ENCODE results near the gene DOCK1. TPM values are rescaled to one million over a fixed set of nuclear protein-coding genes. Genes with fewer than 3 reads are reported as not detected.

The DOCK1 gene
- total RNA-seq, 4 donors from 2014 or later: 50.8 to 59.0 (median 53.6) TPM

DNA sequence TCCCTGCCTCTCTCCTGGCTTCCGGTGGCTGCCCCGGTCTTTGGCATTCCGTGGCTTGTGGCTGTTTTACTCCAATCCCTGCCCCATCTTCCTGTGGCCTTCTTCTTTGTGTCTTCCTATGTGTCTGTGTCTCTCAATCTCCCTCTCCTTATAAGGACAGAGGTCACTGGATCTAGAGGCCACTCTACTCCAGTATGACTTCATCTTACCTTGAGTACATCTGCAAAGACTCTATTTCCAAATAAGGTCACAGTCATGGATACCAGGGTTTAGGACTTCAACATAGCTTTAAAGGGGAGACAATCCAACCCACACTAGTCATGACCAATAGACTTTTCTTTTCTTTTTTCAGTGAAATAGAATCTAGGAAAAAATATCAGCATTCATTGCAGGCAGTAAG is 444.5 kb downstream of the DOCK1 start:
- TF ChIP-seq EP300 (IDR thresholded peaks at IDR 0.05) (no peak), POLR2AphosphoS5 (IDR thresholded peaks at IDR 0.05) (no peak), POLR2A (IDR thresholded peaks at IDR 0.05) (no peak)
- TF ChIP-seq, protein P1, sequence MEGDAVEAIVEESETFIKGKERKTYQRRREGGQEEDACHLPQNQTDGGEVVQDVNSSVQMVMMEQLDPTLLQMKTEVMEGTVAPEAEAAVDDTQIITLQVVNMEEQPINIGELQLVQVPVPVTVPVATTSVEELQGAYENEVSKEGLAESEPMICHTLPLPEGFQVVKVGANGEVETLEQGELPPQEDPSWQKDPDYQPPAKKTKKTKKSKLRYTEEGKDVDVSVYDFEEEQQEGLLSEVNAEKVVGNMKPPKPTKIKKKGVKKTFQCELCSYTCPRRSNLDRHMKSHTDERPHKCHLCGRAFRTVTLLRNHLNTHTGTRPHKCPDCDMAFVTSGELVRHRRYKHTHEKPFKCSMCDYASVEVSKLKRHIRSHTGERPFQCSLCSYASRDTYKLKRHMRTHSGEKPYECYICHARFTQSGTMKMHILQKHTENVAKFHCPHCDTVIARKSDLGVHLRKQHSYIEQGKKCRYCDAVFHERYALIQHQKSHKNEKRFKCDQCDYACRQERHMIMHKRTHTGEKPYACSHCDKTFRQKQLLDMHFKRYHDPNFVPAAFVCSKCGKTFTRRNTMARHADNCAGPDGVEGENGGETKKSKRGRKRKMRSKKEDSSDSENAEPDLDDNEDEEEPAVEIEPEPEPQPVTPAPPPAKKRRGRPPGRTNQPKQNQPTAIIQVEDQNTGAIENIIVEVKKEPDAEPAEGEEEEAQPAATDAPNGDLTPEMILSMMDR (IDR thresholded peaks at IDR 0.05): no peak
- peaks cover 0 to 28% of the 10 kb centered on the region in 2 donors for H3K36me3 ChIP-seq
- WGBS, 2 donors (ENCODE audit: low coverage in 1 of 2): 92% methylated on average over 2 of the region's 3 CpGs; no CpG with 5 or more reads in 1 of the 2 donors

DNA sequence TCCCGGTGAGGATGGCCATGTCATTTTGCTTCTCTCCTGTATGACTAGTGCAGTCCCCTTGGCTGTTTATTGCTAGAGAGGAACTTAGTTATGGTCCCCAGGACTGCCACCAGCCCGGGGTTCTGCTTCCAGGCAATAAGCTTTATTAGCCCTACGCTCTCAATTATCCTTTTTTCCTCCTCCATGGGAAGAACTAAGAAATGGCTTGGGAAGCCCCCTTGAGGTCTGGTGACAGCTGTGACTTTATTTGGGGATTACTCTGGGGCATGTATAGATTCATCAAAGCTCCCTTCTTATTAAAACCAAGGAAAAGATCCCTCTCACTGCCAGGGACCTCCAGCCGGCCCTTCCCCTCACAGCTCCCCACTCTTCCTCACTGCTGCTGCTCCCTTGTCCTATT is 446.3 kb downstream of the DOCK1 start:
- Histone ChIP-seq H3K4me3 (no peak overlapping the region), H3K9me3 (no peaks in the 10 kb centered on the region), H3K36me3 (peaks cover 0 to 23% of the 10 kb centered on the region in 2 donors), H3K27ac (no peak overlapping the region), H3K27me3 (no peaks in the 10 kb centered on the region), H3K4me1 (no peaks in the 10 kb centered on the region)
- 88% methylated on average over 4 of the region's 4 CpGs; no CpG with 5 or more reads in 1 of the 2 donors for WGBS, 2 donors (ENCODE audit: low coverage in 1 of 2)
- TF ChIP-seq POLR2A (IDR thresholded peaks at IDR 0.05): no peak
- no peak for TF ChIP-seq EP300 (IDR thresholded peaks at IDR 0.05)
- no peak for ATAC-seq

More for the DNA sequence above, 444.5 kb downstream of the DOCK1 start:
- no peaks in the 10 kb centered on the region for H3K9me3 ChIP-seq
- no peak for ATAC-seq
- H3K27ac ChIP-seq: no peak overlapping the region
- no peak overlapping the region for H3K4me3 ChIP-seq
- H3K27me3 ChIP-seq: no peaks in the 10 kb centered on the region
- H3K4me1 ChIP-seq: no peaks in the 10 kb centered on the region

DNA sequence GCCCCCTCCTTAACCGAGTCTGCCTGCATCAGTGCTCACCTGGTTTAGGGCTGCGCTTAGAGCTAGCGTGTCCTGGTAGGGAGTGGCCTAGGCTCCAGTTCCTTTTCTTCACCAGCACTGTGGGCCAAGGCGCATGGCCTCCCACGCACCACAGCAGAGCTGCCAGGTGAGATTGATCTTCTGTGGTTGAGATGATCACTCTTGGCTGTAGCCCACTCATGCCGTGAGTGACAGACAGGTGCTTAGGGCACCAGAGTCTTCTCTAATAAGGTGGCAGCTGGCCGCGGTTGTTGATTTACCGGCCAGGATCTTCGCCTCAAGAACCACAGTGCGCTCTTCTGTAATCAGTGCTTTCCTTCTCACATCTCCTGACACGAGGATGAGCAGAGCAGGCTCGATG is 448.3 kb downstream of the DOCK1 start:
- Histone ChIP-seq H3K9me3 (no peaks in the 10 kb centered on the region), H3K27ac (no peak overlapping the region), H3K4me3 (no peak overlapping the region), H3K4me1 (no peaks in the 10 kb centered on the region), H3K27me3 (no peaks in the 10 kb centered on the region), H3K36me3 (peaks cover 0 to 22% of the 10 kb centered on the region in 2 donors)
- TF ChIP-seq, protein P1 (IDR thresholded peaks at IDR 0.05): no peak
- 73% methylated on average over 5 of the region's 13 CpGs; no CpG with 5 or more reads in 1 of the 2 donors for WGBS, 2 donors (ENCODE audit: low coverage in 1 of 2)
- no peak for ATAC-seq

DNA sequence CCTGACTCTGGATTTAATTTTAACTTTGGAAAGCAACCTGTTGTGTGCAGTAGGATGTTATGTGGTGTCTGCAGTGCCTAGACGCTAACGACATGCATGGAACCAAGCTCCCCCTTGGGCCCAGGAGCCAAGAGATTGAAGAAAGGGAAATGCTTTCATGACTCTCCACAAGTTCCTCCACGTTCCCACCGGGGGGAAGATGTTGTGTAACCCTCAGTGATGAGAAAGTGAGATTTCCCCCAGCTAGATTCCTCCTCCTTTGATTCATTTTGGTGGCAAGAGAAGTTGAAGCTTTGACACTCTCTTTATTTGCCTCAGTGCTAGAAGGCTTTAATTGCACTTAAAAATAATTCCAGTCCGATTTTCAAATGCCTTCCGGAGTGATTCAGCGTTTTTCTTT is 449.0 kb downstream of the DOCK1 start:
- Histone ChIP-seq H3K27me3 (no peaks in the 10 kb centered on the region), H3K27ac (no peak overlapping the region), H3K36me3 (peaks cover 0 to 22% of the 10 kb centered on the region in 2 donors), H3K4me1 (no peaks in the 10 kb centered on the region), H3K9me3 (no peaks in the 10 kb centered on the region), H3K4me3 (no peak overlapping the region)
- TF ChIP-seq EP300 (IDR thresholded peaks at IDR 0.05): no peak
- TF ChIP-seq, protein P1 (IDR thresholded peaks at IDR 0.05): no peak
- no peak for TF ChIP-seq POLR2A (IDR thresholded peaks at IDR 0.05)
- WGBS, 2 donors (ENCODE audit: low coverage in 1 of 2): 73 to 85% methylated on average over 5 to 7 of the region's 7 CpGs
- ATAC-seq: no peak

DNA sequence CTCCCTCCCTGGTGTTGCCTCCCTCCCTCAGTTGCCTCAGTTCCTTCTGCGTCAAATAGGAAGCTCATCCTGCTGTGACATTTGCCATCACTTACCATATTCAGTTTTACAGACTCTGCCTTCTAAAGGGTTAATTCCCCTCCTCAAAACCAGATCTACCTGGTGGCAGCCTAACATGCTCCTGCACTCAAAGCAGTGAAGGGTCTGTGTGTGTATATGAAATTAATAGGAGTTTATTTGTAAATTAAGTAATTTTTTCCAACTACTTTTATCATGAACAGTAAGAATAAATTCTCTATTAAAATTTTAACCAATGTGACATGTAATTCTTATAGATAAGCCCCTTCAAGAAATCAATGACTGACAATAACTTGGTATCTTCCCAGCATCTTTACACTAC is 449.8 kb downstream of the DOCK1 start:
- TF ChIP-seq, protein P1 (IDR thresholded peaks at IDR 0.05): no peak
- TF ChIP-seq EP300 (IDR thresholded peaks at IDR 0.05) (no peak), POLR2A (IDR thresholded peaks at IDR 0.05) (no peak), POLR2AphosphoS5 (IDR thresholded peaks at IDR 0.05) (no peak)
- H3K4me3 ChIP-seq: no peak overlapping the region
- H3K9me3 ChIP-seq: no peaks in the 10 kb centered on the region
- H3K36me3 ChIP-seq: peaks cover 0 to 22% of the 10 kb centered on the region in 2 donors
- H3K27ac ChIP-seq: no peak overlapping the region
- H3K27me3 ChIP-seq: no peaks in the 10 kb centered on the region
- ATAC-seq: no peak
- H3K4me1 ChIP-seq: no peaks in the 10 kb centered on the region
- 100% methylated on average over 1 of the region's 1 CpG for WGBS, 2 donors (ENCODE audit: low coverage in 1 of 2)
